PFSK-1 (cell line): ENCODE measurements around the gene RASSF7.

Experiments
- FOXP2 ChIP-seq: optimal IDR thresholded peaks from 2 replicates; pipeline ENCODE3; 2011; ENCODE audit warnings: borderline replicate concordance, control low read depth, inconsistent platforms; ENCODE audit not compliant: insufficient read depth; ENCODE audit errors: extremely low read length, extremely low read depth
- POLR2AphosphoS5 ChIP-seq: IDR thresholded peaks from 2 replicates; pipeline ENCODE4 v1.6.1; 2012; ENCODE audit warnings: low read depth, mild to moderate bottlenecking, control low read depth, low read length, moderate library complexity
- SIN3A ChIP-seq: IDR thresholded peaks from 2 replicates; pipeline ENCODE4 v1.6.1; 2012; ENCODE audit warnings: mild to moderate bottlenecking, low read length, moderate library complexity, borderline replicate concordance; ENCODE audit not compliant: insufficient read depth
- TAF1 ChIP-seq: IDR thresholded peaks from 2 replicates; pipeline ENCODE4 v1.6.1; 2012; ENCODE audit warnings: low read length, control low read depth, borderline replicate concordance; ENCODE audit not compliant: insufficient read depth
- TF ChIP-seq, protein P1 (sequence below), 2 experiments: IDR thresholded peaks; 2 replicates each; pipeline versions ENCODE4 v1.6.1 to v1.8.0; 2011 to 2012; ENCODE audit warnings: low read depth in 2 of 2, low read length in 2 of 2, control low read depth in 1 of 2, inconsistent platforms in 1 of 2, mild to moderate bottlenecking in 1 of 2, moderate library complexity in 1 of 2; ENCODE audit not compliant: insufficient read depth in 1 of 2

Gene RASSF7

DNA sequence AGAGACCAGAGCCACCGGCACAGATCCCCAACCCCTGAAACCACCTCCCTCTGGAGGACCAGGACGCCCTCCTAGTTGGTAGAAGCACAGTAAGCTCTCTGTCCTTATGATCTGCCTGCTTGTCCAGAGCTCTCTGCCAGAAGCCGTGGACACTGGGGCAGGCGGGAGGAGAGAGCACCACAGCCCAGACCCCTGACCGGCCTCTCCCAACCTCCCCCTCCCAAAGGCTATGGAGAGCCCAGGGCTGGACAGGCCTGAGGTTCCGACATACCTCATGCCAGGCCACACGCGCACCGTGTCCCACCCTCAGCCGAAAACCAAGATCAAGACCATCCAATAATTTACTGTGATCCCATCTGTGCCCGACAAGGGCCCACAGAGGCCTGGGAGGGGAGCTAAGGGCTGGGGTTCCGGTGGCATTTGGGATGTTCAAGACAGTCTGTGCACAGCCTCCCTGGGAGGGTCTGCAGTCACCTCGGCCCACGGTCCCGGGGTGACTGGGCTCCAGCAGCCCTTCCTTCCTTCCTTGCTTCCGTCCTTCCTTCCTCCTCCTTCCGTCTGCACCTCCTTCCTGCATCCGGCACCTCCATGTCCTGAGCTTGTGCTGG lies 28.7 kb upstream of the RASSF7 start:
- TF ChIP-seq TAF1, result no peak
- TF ChIP-seq, protein P1, sequence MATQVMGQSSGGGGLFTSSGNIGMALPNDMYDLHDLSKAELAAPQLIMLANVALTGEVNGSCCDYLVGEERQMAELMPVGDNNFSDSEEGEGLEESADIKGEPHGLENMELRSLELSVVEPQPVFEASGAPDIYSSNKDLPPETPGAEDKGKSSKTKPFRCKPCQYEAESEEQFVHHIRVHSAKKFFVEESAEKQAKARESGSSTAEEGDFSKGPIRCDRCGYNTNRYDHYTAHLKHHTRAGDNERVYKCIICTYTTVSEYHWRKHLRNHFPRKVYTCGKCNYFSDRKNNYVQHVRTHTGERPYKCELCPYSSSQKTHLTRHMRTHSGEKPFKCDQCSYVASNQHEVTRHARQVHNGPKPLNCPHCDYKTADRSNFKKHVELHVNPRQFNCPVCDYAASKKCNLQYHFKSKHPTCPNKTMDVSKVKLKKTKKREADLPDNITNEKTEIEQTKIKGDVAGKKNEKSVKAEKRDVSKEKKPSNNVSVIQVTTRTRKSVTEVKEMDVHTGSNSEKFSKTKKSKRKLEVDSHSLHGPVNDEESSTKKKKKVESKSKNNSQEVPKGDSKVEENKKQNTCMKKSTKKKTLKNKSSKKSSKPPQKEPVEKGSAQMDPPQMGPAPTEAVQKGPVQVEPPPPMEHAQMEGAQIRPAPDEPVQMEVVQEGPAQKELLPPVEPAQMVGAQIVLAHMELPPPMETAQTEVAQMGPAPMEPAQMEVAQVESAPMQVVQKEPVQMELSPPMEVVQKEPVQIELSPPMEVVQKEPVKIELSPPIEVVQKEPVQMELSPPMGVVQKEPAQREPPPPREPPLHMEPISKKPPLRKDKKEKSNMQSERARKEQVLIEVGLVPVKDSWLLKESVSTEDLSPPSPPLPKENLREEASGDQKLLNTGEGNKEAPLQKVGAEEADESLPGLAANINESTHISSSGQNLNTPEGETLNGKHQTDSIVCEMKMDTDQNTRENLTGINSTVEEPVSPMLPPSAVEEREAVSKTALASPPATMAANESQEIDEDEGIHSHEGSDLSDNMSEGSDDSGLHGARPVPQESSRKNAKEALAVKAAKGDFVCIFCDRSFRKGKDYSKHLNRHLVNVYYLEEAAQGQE (IDR thresholded peaks at IDR 0.05; ENCODE audit: insufficient read depth in 1 of 2, low read depth in 2 of 2, low read length in 2 of 2), result no peak
- TF ChIP-seq FOXP2, result no peak
- no peak for TF ChIP-seq POLR2AphosphoS5
- no peak for TF ChIP-seq SIN3A

GRCh38 chr11:532527-532985 lies 28.2 kb upstream of the RASSF7 start:
- no peak for TF ChIP-seq POLR2AphosphoS5
- TF ChIP-seq, protein P1 (IDR thresholded peaks at IDR 0.05; ENCODE audit: insufficient read depth in 1 of 2, low read depth in 2 of 2, low read length in 2 of 2), result no peak
- no peak for TF ChIP-seq TAF1
- no peak for TF ChIP-seq FOXP2
- TF ChIP-seq SIN3A, result no peak

DNA sequence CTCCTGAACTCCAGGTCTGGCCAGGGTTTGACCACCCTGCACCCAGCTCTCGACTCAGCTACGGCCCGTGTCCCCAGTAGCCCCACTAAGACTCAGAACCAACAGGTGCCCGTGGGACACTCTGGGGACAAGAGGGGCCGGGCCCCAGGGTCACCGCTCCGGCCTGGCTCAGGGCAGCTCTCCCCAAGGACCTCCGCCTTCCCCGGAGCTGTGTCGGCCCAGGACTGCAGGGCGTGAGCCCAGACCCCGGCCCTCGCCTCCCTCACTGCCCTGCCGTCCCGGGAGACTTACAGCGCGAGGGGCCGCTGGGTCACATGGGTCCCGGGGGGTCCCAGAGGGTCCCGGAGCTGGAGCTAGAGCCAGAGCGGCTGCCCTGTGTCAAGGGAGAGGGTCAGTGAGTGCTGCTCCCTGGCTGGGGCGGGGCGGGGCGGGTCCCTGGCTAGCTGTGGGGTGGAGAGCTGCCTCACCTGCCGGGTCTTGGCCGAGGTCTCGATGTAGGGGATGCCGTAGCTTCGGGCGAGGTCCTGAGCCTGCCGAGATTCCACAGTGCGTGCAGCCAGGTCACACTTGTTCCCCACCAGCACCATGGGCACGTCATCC lies 27.7 kb upstream of the RASSF7 start:
- TF ChIP-seq, protein P1 (IDR thresholded peaks at IDR 0.05; ENCODE audit: insufficient read depth in 1 of 2, low read depth in 2 of 2, low read length in 2 of 2), result no peak
- no peak for TF ChIP-seq SIN3A
- no peak for TF ChIP-seq TAF1
- TF ChIP-seq POLR2AphosphoS5, result no peak
- TF ChIP-seq FOXP2, result no peak

GRCh38 chr11:533586-534395 lies 27.0 kb upstream of the RASSF7 start:
- TF ChIP-seq POLR2AphosphoS5, result no peak
- no peak for TF ChIP-seq FOXP2
- TF ChIP-seq TAF1, result no peak
- TF ChIP-seq, protein P1 (IDR thresholded peaks at IDR 0.05; ENCODE audit: insufficient read depth in 1 of 2, low read depth in 2 of 2, low read length in 2 of 2), result no peak
- TF ChIP-seq SIN3A, result no peak
